C4-2B (cell line): ENCODE results near the gene HMX3.
A peak's percentile ranks its signal among the peaks of the same experiment; 100 is the strongest.

Source experiments
- H3K27ac ChIP-seq: fragments of 450-650 bp; 2 replicates; pipeline ENCODE4 v1.5.1; 2017
- ZFX ChIP-seq: fragments of 450-650 bp; IDR thresholded peaks from 2 replicates; pipeline ENCODE4 v1.6.1; 2017
- TF ChIP-seq, protein P1 (sequence below): fragments of 450-650 bp; conservative IDR thresholded peaks from 2 replicates; pipeline ENCODE4 v1.5.1; 2017; ENCODE audit warnings: mild to moderate bottlenecking

Gene HMX3

DNA sequence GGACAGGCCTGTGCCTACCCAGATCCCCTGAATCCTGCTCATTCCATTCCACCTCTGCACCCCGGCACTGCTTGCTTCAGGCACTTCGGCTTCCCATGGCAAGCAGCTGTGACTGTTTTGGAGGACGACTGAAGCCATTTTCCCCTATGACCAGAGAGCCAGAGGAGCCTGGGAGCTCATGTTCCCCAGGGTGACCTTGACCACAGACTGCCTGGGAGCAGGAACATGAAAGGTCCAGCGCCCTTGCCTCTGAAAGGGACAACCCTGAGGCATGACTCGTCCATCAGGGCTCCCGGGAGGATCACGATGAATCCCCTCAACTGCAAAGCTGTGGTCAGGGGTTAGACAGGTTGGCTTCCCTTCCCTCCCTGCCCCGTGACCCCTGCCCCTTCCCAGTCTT lies 16.7 kb upstream of the HMX3 start:
- no peak overlapping the region for H3K27ac ChIP-seq
- TF ChIP-seq ZFX = no peak
- TF ChIP-seq, protein P1, sequence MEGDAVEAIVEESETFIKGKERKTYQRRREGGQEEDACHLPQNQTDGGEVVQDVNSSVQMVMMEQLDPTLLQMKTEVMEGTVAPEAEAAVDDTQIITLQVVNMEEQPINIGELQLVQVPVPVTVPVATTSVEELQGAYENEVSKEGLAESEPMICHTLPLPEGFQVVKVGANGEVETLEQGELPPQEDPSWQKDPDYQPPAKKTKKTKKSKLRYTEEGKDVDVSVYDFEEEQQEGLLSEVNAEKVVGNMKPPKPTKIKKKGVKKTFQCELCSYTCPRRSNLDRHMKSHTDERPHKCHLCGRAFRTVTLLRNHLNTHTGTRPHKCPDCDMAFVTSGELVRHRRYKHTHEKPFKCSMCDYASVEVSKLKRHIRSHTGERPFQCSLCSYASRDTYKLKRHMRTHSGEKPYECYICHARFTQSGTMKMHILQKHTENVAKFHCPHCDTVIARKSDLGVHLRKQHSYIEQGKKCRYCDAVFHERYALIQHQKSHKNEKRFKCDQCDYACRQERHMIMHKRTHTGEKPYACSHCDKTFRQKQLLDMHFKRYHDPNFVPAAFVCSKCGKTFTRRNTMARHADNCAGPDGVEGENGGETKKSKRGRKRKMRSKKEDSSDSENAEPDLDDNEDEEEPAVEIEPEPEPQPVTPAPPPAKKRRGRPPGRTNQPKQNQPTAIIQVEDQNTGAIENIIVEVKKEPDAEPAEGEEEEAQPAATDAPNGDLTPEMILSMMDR = no peak

DNA sequence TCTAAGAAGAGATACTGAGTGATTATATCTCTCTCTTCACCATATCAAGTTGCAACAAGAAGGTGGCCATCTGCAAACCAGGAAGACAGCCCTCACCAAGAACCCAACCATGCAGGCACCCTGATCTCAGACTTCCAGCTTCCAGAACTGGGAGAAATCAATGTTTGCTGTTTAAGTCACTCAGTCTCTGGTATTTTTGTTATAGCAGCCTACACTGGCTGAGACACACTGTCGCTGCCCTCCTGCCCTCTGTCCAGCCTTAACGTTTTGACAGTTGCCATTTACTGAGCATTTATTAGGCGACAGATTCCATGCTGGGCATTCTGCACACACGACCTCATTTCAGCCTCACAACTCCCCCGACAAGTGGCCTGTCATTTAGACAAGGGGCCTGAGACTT lies 9.5 kb upstream of the HMX3 start:
- TF ChIP-seq, protein P1 = no peak
- no peak for TF ChIP-seq ZFX
- H3K27ac ChIP-seq = no peak overlapping the region

DNA sequence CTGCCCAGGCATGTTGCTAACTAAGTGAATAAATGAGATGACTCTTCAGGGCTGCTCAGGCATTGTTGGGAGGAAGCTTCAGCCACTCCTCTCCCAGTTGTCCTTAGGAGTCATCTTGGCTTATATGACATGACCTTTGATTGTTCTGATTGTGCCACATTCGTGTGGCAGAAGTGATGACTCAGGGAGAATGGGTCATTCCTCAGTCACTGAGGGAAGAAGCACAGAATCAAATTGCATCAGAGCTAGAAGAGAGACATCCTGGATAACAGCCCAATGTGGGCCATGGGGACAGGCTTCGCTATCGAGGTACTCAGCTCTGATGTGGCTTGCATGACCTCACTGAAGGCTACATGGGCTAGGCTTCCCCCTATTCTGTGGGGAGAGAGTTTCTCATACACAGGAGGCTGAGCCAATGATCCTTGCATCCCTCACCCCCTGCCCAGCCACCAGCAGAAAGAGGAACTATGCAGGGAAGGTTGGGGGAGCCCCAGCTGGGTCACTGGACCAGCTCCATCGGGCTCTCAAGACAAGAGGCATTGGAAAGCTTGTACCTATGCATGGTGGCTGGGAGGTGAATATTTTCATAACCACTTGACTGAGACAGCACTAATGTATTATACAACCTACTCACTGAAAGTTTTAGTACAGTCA lies 6.0 kb upstream of the HMX3 start:
- H3K27ac ChIP-seq = no peak overlapping the region
- no peak for TF ChIP-seq ZFX
- TF ChIP-seq, protein P1 = no peak

DNA sequence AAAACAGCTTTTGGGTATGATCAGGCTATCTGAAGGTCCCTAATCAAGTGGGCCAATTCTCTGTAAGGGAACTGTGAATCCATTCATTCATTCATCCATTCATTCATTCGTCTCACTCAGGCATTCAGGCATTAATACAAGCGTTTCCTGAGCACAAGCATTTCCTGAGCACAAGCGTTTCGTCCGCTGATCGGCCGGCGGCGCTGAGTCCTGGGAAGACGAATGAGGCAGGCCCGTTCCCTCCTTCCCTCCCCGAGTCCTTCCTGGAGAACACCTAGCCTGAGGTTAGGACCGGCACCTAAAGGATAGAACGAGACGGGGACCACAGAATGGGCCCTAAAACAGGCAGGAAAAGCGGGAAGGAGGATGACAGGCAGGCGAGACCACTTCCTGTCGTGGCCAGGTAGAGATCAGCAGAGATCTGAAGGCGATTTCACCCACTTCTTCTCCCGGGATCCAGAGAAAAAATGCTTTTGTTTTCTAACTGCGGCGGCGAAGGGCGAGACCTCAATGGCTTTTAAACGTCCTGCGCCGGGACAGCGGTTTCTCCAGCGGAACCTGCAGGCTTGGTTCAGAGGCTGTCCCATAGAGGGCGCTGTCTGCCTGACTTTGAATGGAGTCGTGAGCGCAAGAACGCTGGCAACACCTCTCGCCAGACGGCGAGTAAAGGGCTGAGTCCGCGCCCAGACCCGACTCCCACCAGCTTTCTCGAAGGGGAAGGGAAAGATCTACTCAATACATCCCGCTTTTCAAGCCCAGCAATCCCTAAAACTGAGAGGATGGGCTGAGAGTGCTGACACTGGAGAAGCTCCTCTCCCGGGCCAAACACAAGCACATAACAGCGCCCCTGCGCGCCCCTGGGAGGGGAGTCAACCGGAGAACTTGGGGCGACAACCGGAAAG lies 2.9 kb upstream of the HMX3 start:
- TF ChIP-seq ZFX = no peak
- TF ChIP-seq, protein P1 = peak; percentile 92
- no peak overlapping the region for H3K27ac ChIP-seq

DNA sequence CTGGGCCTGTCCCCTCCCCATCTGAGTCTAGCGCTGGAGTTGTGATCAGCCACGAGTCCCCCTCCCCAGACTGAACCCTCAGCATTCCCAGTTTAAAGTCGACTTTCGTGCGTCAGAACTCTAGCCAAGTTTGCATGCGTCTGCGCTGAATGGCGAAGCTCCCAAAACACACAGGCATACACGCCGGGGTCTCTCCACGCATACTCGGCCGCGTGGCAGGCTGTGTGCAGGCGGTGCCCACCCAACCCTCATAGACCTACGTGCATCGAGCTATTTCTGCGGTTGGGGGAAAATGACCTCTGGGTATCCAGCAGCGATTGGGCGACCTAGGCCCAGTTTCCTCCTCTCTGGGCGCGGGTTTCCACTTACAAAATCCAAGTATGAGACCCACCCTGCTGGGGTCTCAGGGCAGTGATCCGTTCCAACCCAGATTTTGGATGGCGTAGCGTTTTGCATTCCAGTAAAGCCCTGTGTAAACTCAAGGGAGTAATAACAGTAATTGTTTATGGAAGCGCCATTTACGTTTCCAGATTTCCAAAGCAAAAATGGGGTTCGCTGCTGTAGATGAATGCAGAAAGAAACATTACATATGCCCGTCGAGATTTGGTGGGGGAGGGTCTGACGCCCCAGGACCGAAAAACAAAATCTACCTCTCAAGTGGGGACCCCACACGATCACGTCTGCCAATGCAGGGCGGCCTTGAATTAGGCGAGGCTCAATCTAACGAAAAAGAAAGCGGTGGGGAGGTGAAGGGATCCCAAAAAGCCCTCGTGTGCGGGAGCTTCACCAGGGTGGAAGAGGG lies 2.0 kb upstream of the HMX3 start:
- no peak for TF ChIP-seq ZFX
- TF ChIP-seq, protein P1 = no peak
- no peak overlapping the region for H3K27ac ChIP-seq

DNA sequence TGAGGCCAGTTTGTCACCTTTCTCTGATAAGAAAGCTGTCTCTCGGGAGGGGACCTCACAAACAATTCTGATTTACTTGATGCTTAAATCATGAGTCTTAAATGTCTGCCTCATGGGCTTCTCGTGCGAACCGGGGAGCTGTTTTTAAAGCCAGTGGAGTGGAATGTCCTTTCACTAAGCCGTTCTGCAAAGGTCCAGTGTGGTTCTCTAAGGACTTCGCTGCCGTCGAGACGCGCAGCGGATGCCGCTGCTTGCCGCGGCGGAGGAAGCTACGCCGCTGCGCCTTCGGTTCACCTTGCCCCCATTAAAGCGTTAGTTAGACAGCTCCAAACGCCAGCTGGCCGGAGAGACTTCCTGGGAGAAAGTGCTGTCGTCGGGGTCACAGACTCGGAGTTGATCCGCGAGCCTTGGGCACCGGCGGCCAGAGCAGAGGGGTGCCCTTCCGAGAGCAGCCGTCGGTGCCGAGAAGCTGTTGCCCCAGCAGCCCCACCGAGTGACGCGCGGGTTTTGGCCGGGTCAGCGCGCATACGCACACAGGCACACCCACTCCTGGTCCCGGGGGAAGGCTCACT lies 1.3 kb upstream of the HMX3 start:
- TF ChIP-seq, protein P1 = no peak
- no peak for TF ChIP-seq ZFX
- H3K27ac ChIP-seq = no peak overlapping the region
